ENCODE data around the gene CMSS1.
A peak's percentile ranks its signal among the peaks of the same experiment; 100 is the strongest.

The CMSS1 gene

DNA sequence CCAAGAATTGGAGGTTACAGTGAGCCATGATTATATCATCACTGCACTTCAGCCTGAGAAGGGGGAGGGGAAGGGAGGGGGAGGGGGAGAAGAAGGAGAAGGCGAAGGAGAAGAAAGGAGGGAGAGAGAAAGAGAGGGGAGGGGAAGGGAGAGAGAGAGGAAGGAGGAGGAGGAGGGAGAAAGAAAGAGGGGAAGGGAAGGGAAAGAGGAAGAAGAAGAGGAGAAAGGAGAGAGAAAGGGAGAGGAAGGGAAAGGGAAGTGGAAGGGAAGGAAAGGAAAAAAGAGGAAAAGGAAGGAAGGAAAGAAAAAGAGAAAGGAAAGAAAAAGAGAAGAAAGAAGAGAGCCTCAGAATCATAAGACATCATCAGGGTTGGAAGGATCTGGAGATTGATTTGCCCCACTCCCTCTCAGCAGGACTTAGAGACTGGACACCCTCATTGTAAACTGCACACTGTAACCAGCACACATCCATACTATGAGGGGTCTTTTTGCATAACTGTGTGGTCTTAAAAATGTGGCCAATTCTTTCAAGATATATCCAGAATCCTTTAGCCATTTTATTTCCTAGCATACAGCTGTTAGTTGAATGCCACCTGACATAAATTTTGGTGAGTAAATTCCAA, 130.9 kb downstream of the CMSS1 start:
- Mint-ChIP-seq H3K4me1 (ENCODE audit: low read depth) (peaks cover 5% of the 10 kb centered on the region), H3K27me3 (ENCODE audit: low read depth) (no peaks in the 10 kb centered on the region), H3K9me3 (no peaks in the 10 kb centered on the region), H3K36me3 (ENCODE audit: low read depth) (no peaks in the 10 kb centered on the region), H3K27ac (peak overlapping the region; percentile 31), H3K4me3 (no peak overlapping the region)

DNA sequence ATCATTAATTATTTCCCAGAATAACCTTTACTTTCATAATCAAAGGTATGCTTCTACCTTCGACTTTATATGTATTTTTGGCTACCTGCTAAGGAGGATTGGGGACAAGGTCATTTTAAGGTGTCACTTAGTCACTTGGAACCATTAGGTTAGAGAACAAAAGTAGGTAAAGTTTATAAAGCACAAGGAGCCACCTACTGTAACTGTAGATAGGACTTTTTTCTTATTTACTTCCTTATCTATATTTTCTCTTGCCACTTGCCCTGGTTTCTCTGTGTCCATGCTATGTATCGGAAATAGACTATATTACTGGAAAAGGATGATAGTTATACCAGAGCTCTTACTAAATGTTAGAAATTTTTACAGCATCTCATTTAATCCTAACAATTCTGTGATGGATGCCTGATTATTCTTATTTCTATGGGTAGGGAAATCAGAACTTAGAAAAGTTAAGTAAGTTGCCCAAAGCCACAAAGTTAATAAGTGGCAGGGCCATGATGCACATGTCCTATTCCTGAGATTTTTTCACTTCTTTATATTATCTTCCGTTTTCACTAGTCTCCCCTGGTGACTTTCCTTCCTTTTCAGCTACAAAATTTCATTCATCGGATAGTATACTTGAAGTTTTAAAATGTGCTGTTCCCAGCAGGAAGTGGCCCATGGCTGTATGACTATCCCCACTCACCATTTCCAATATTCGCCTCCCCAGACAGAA, 132.5 kb downstream of the CMSS1 start:
- no peak overlapping the region for H3K27ac Mint-ChIP-seq
- peaks cover 8% of the 10 kb centered on the region for H3K4me1 Mint-ChIP-seq (ENCODE audit: low read depth)
- no peak overlapping the region for H3K4me3 Mint-ChIP-seq
- H3K36me3 Mint-ChIP-seq (ENCODE audit: low read depth), result no peaks in the 10 kb centered on the region
- H3K27me3 Mint-ChIP-seq (ENCODE audit: low read depth), result no peaks in the 10 kb centered on the region
- no peaks in the 10 kb centered on the region for H3K9me3 Mint-ChIP-seq

- no peak overlapping the region for H3K27ac Mint-ChIP-seq
- H3K4me1 Mint-ChIP-seq (ENCODE audit: low read depth), result peaks cover 8% of the 10 kb centered on the region
- no peaks in the 10 kb centered on the region for H3K27me3 Mint-ChIP-seq (ENCODE audit: low read depth)
- H3K4me3 Mint-ChIP-seq, result no peak overlapping the region
- H3K9me3 Mint-ChIP-seq, result no peaks in the 10 kb centered on the region
- no peaks in the 10 kb centered on the region for H3K36me3 Mint-ChIP-seq (ENCODE audit: low read depth)
Measured at GRCh38 chr3:99950921-99951320, 133.3 kb downstream of the CMSS1 start.

DNA sequence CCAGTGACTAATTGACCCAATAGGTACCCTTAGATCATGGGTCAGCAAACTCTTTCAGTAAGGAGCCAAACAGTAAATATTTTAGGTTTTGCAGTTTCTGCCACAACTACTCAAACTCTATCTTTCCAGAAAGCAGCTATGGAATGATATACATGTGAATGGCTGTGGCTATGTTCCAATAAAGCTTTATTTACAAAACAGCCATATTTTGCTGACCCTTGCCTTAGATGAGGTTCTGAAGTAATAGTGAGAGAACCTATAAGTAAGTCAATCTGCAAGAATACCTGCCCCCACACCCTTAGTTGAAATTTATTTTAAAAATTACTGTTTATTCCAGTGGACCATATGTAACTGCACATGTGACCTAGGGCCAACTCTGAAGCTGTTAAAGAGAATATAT, 134.0 kb downstream of the CMSS1 start:
- Mint-ChIP-seq H3K9me3 (no peaks in the 10 kb centered on the region), H3K4me1 (ENCODE audit: low read depth) (peaks cover 8% of the 10 kb centered on the region)

DNA sequence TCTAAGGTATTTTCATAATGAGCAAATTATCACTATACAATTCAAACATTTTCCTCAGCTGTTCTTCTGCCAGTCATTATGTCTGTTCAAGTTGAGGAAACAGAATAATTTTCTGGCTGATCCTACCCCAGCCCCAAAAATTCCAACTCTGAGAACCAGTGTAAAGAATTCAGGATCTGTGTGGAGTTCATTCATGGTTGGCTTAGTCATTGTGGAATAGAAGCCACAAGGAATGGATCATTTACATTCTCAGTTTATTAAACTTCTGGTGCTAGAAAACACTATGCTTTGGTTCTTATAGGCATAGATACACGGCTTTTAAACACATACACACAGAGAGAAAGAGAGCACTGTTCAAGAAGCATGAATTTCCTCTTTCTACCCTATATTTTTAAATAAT, 134.6 kb downstream of the CMSS1 start:
- Mint-ChIP-seq H3K27me3 (ENCODE audit: low read depth) (no peaks in the 10 kb centered on the region), H3K4me3 (no peak overlapping the region), H3K4me1 (ENCODE audit: low read depth) (peaks cover 8% of the 10 kb centered on the region), H3K36me3 (ENCODE audit: low read depth) (no peaks in the 10 kb centered on the region), H3K9me3 (no peaks in the 10 kb centered on the region), H3K27ac (no peak overlapping the region)

More for the DNA sequence above, 134.0 kb downstream of the CMSS1 start:
- Mint-ChIP-seq H3K4me3 (no peak overlapping the region), H3K27me3 (ENCODE audit: low read depth) (no peaks in the 10 kb centered on the region), H3K27ac (no peak overlapping the region), H3K36me3 (ENCODE audit: low read depth) (no peaks in the 10 kb centered on the region)

GRCh38 chr3:99953596-99953995, 135.9 kb downstream of the CMSS1 start:
- Mint-ChIP-seq H3K4me3 (no peak overlapping the region), H3K27ac (no peak overlapping the region), H3K36me3 (ENCODE audit: low read depth) (no peaks in the 10 kb centered on the region), H3K9me3 (no peaks in the 10 kb centered on the region), H3K27me3 (ENCODE audit: low read depth) (no peaks in the 10 kb centered on the region), H3K4me1 (ENCODE audit: low read depth) (peaks cover 8% of the 10 kb centered on the region)

DNA sequence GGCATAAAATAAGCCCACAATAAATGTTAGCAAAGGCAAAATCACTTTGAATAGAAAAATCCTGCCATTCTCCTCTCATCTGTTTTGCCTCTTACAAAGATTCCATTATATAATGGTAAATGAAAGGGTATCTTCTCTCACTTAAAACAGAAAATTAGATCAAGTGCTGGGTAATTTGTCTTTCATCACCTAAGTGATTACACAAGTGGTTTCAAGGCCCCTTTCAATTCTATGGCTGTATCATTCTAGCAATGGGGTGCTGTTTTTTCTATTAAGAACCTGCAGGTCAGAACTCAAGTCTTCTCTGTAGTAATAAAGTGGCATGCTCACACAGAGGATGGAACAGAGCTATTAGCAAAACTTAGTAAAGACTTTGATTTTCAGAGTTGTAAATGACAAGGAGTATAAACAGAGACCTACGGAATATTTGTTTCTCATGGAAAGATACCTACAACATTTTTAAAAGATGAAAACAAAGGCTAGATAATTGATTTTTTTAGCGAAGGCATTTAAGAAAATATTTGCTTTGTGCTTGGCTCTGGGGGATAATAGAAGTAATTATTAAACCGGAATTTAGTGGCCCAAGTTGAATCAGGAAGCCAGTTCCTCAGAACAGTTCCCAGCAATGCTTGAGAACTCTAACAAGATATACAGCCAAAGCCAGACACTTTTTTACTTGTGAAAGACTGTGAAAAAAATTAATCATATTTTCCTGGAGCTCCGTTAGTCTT, 137.4 kb downstream of the CMSS1 start:
- H3K27me3 Mint-ChIP-seq (ENCODE audit: low read depth), result no peaks in the 10 kb centered on the region
- H3K36me3 Mint-ChIP-seq (ENCODE audit: low read depth), result no peaks in the 10 kb centered on the region
- no peaks in the 10 kb centered on the region for H3K9me3 Mint-ChIP-seq
- H3K4me1 Mint-ChIP-seq (ENCODE audit: low read depth), result peaks cover 8% of the 10 kb centered on the region
- no peak overlapping the region for H3K27ac Mint-ChIP-seq
- no peak overlapping the region for H3K4me3 Mint-ChIP-seq

- peaks cover 9% of the 10 kb centered on the region for H3K4me1 Mint-ChIP-seq (ENCODE audit: low read depth)
- H3K27ac Mint-ChIP-seq, result no peak overlapping the region
- no peaks in the 10 kb centered on the region for H3K27me3 Mint-ChIP-seq (ENCODE audit: low read depth)
- H3K4me3 Mint-ChIP-seq, result no peak overlapping the region
- H3K36me3 Mint-ChIP-seq (ENCODE audit: low read depth), result no peaks in the 10 kb centered on the region
- H3K9me3 Mint-ChIP-seq, result no peaks in the 10 kb centered on the region
Measured at GRCh38 chr3:99955773-99956562, 138.3 kb downstream of the CMSS1 start.

DNA sequence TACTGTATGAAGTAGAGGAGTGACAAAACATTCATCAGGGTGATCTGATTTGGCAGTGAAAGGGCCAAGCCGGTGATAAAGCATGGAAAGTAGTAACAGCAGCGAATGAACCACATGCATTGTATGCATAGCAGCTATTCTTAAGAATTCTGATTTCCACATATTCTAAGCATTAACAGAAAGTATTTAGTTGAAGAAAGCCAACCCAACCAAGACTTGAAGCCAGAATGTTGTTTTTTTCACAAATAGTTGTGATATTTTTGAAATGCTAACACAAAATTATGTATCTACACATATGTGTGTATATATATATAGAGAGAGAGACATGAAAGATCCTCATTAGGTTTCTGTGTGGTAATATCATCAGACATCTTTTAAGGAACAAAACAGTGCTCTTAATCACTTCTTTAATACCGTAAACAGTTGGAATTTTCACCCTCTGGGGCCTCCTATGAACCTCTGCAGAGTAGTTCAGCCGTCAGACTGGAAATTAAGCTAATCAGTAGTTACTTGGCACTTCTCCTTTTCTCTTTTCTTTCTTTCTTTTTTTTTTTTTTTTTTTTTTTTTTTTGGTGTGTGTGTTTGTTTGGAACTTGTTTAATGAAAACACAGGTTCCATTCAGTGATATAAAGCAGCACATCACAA, 139.6 kb downstream of the CMSS1 start:
- Mint-ChIP-seq H3K9me3 (no peaks in the 10 kb centered on the region), H3K36me3 (ENCODE audit: low read depth) (no peaks in the 10 kb centered on the region), H3K4me1 (ENCODE audit: low read depth) (peaks cover 9% of the 10 kb centered on the region), H3K27ac (no peak overlapping the region), H3K27me3 (ENCODE audit: low read depth) (no peaks in the 10 kb centered on the region), H3K4me3 (no peak overlapping the region)

GRCh38 chr3:99958222-99958912, 140.7 kb downstream of the CMSS1 start:
- Mint-ChIP-seq H3K36me3 (ENCODE audit: low read depth) (no peaks in the 10 kb centered on the region), H3K27me3 (ENCODE audit: low read depth) (no peaks in the 10 kb centered on the region), H3K27ac (no peak overlapping the region), H3K4me3 (no peak overlapping the region), H3K9me3 (no peaks in the 10 kb centered on the region), H3K4me1 (ENCODE audit: low read depth) (peaks cover 7% of the 10 kb centered on the region)

- Mint-ChIP-seq H3K4me3 (no peak overlapping the region), H3K4me1 (ENCODE audit: low read depth) (peaks cover 5% of the 10 kb centered on the region), H3K9me3 (no peaks in the 10 kb centered on the region), H3K27ac (no peak overlapping the region), H3K36me3 (ENCODE audit: low read depth) (no peaks in the 10 kb centered on the region), H3K27me3 (ENCODE audit: low read depth) (no peaks in the 10 kb centered on the region)
Measured at GRCh38 chr3:99960123-99960878, 142.6 kb downstream of the CMSS1 start.

DNA sequence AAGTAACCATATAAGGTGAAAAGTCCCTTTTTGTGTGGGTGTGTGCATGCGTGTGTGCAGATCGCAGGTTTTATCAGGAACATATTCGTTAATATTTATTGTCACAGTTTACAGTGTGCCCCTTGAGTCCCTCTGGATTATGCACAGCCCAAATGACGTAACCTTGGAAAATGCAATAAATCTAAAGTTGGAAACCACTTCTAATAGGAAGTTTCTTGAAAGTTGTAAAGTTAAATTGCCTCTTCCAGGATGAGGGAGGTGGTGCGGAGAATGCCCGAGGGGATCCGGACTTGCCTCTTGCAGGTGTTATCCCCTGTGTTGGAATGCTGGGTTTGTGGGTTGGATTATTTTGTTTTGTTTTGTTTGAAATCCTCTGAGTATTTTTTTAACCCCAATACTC, 143.3 kb downstream of the CMSS1 start:
- Mint-ChIP-seq H3K36me3 (ENCODE audit: low read depth) (no peaks in the 10 kb centered on the region), H3K27ac (no peak overlapping the region), H3K9me3 (no peaks in the 10 kb centered on the region), H3K4me1 (ENCODE audit: low read depth) (peaks cover 5% of the 10 kb centered on the region), H3K27me3 (ENCODE audit: low read depth) (no peaks in the 10 kb centered on the region), H3K4me3 (no peak overlapping the region)

Data from T-helper 1 cell treated with Interleukin-12 subunit alpha and Interleukin-12 subunit beta and Interleukin-4 antibody, amounts not matched to agents 30 μg/mL and 1 μg/mL, for 36 hours (primary cell).